GM12878 (cell line): ENCODE data around the gene PRKCE. TPM values are rescaled to one million over a fixed set of nuclear protein-coding genes. Genes with fewer than 3 reads are reported as not detected.

Experiments
- BACH1 ChIP-seq: fragments of 450-650 bp; IDR thresholded peaks from 2 replicates; pipeline ENCODE4 v1.6.1; 2017; ENCODE audit warnings: mild to moderate bottlenecking, borderline replicate concordance
- BHLHE40 ChIP-seq, 2 experiments: fragments of 450-650 bp in 1 of 2; IDR thresholded peaks; 2 replicates each; pipeline ENCODE4 v1.6.1; 2011 to 2017; ENCODE audit warnings: low read depth in 2 of 2, borderline replicate concordance in 1 of 2, improper control_type of control experiment in 1 of 2, low read length in 1 of 2, mild to moderate bottlenecking in 1 of 2
- CHD2 ChIP-seq: IDR thresholded peaks from 2 replicates; pipeline ENCODE4 v1.6.1; 2011; ENCODE audit warnings: low read depth, low read length, improper control_type of control experiment, borderline replicate concordance
- EED ChIP-seq: sonication (generic); IDR thresholded peaks from 2 replicates; pipeline ENCODE4 v1.6.1; 2016; ENCODE audit warnings: antibody characterized with exemption, low read depth
- ELK1 ChIP-seq: IDR thresholded peaks from 2 replicates; pipeline ENCODE4 v1.6.1; 2012; ENCODE audit warnings: low read depth, low read length, improper control_type of control experiment
- IRF3 ChIP-seq: fragments of 450-650 bp; IDR thresholded peaks from 2 replicates; pipeline ENCODE4 v1.6.1; 2014; ENCODE audit warnings: mild to moderate bottlenecking
- JUNB ChIP-seq: IDR thresholded peaks from 2 replicates; pipeline ENCODE4 v1.6.1; 2016; ENCODE audit warnings: antibody characterized with exemption, mild to moderate bottlenecking
- KAT2A ChIP-seq: conservative IDR thresholded peaks from 2 replicates; pipeline ENCODE4 v1.6.1; 2011; ENCODE audit warnings: low read depth, low read length; ENCODE audit not compliant: control insufficient read depth
- KDM1A ChIP-seq: fragments of 200-600 bp; sonication (generic); IDR thresholded peaks from 2 replicates; pipeline ENCODE4 v1.6.1; 2016; ENCODE audit warnings: borderline replicate concordance
- MAX ChIP-seq: IDR thresholded peaks from 2 replicates; pipeline ENCODE4 v1.6.1; 2012; ENCODE audit warnings: low read depth, low read length, improper control_type of control experiment
- NKRF ChIP-seq: fragments of 450-650 bp; conservative IDR thresholded peaks from 2 replicates; pipeline ENCODE4 v1.6.1; 2017; ENCODE audit warnings: mild to moderate bottlenecking, moderate library complexity
- RELB ChIP-seq: fragments of 450-650 bp; IDR thresholded peaks from 2 replicates; pipeline ENCODE4 v1.6.1; 2017; ENCODE audit warnings: low read depth, mild to moderate bottlenecking, moderate library complexity
- RUNX3 ChIP-seq: IDR thresholded peaks from 2 replicates; pipeline ENCODE4 v1.6.1; 2012; ENCODE audit warnings: low read length, inconsistent platforms
- SKIL ChIP-seq: fragments of 450-650 bp; IDR thresholded peaks from 2 replicates; pipeline ENCODE4 v1.6.1; 2017; ENCODE audit warnings: mild to moderate bottlenecking, low read depth, inconsistent platforms; ENCODE audit not compliant: poor library complexity, severe bottlenecking
- SMAD1 ChIP-seq: fragments of 450-650 bp; IDR thresholded peaks from 2 replicates; pipeline ENCODE4 v1.6.1; 2018; ENCODE audit warnings: mild to moderate bottlenecking, low read depth; ENCODE audit not compliant: partially characterized antibody
- SMAD5 ChIP-seq: IDR thresholded peaks from 2 replicates; pipeline ENCODE4 v1.6.1; 2016; ENCODE audit warnings: antibody characterized with exemption, low read depth
- SRF ChIP-seq, 2 experiments: IDR thresholded peaks; 2 replicates each; pipeline ENCODE4 v1.6.1; 2011; ENCODE audit warnings: low read depth in 2 of 2, low read length in 2 of 2, mild to moderate bottlenecking in 1 of 2, moderate library complexity in 1 of 2
- STAT1 ChIP-seq: fragments of 450-650 bp; conservative IDR thresholded peaks from 2 replicates; pipeline ENCODE4 v1.6.1; 2014; ENCODE audit warnings: antibody characterized with exemption, mild to moderate bottlenecking
- TCF3 ChIP-seq: IDR thresholded peaks from 2 replicates; pipeline ENCODE4 v1.6.1; 2012; ENCODE audit warnings: low read depth, mild to moderate bottlenecking, low read length, borderline replicate concordance; ENCODE audit not compliant: insufficient read depth
- ZNF207 ChIP-seq: fragments of 450-650 bp; IDR thresholded peaks from 2 replicates; pipeline ENCODE4 v1.6.1; 2014; ENCODE audit warnings: antibody characterized with exemption, mild to moderate bottlenecking, borderline replicate concordance
- ZNF24 ChIP-seq: fragments of 450-650 bp; IDR thresholded peaks from 2 replicates; pipeline ENCODE4 v1.6.1; 2017; ENCODE audit warnings: antibody characterized with exemption, mild to moderate bottlenecking
- polyA plus RNA-seq, 11 experiments: library from polyadenylated mRNA; depleted of rRNA in 4 of 11; unstranded in 6 of 11; stranded (reverse) in 5 of 11; fragments of >200 nt; fragmentation: Nextera tagmentation in 4 of 11; fragmentation: Illumina TruSeq in 1 of 11; extraction: Ambion mirVana in 4 of 11; extraction: Trizol in 1 of 11; gene quantifications; 1 replicate in 1 of 11; 2 replicates in 10 of 11; pipeline versions ENCODE4 v1.2.1 to v1.2.3, GENCODE V29; 2011 to 2016; ENCODE audit warnings: inconsistent platforms in 2 of 11, missing spikeins in 2 of 11, low read depth in 1 of 11
- total RNA-seq, 4 experiments: library from RNA; depleted of rRNA in 3 of 4; stranded (reverse); fragments of >200 nt in 3 of 4; fragmentation: Illumina TruSeq in 1 of 4; extraction: Trizol in 1 of 4; gene quantifications; 2 replicates each; pipeline versions ENCODE4 v1.2.1 to v1.2.3, GENCODE V29; 2013 to 2021

Gene PRKCE
- total and polyA plus RNA-seq, 10 of the 15 experiments (the other 5 are each of a cell fraction or from before 2014, with no cell fraction given), result 2.6 to 28.2 (median 11.3) TPM

- no peak for TF ChIP-seq MAX
- TF ChIP-seq RUNX3, result peak; percentile 40; the same call in 1 of the 2 replicates
- TF ChIP-seq STAT1, result no peak
- TF ChIP-seq EED, result peak; percentile 54
- no peak for TF ChIP-seq IRF3
- no peak for TF ChIP-seq KDM1A
- TF ChIP-seq JUNB, result peak; percentile 38
- no peak for TF ChIP-seq BHLHE40 (IDR thresholded peaks at IDR 0.05; ENCODE audit: borderline replicate concordance in 1 of 2, low read depth in 2 of 2, low read length in 1 of 2)
- TF ChIP-seq ZNF207, result no peak
- no peak for TF ChIP-seq ZNF24
- no peak for TF ChIP-seq SRF (IDR thresholded peaks at IDR 0.05; ENCODE audit: low read depth in 2 of 2, low read length in 2 of 2)
- TF ChIP-seq TCF3, result no peak
- TF ChIP-seq SMAD1, result no peak
- no peak for TF ChIP-seq RELB
- no peak for TF ChIP-seq NKRF
- TF ChIP-seq BACH1, result no peak
- no peak for TF ChIP-seq KAT2A
- TF ChIP-seq SKIL, result no peak
- TF ChIP-seq SMAD5, result no peak
- no peak for TF ChIP-seq CHD2
- TF ChIP-seq ELK1, result no peak
These were observed 118.5 kb downstream of the PRKCE start (continued) for GRCh38 chr2:45769854-45770576.
